HepG2 (cell line): ENCODE measurements around the gene TBC1D10B. TPM values are rescaled to one million over a fixed set of nuclear protein-coding genes. Genes with fewer than 3 reads are reported as not detected.

Experiments used
- ATAC-seq: fragments of 200-7000 bp; cut with Tn5 transposase; 3 replicates; pipeline ENCODE4 v1.9.1; 2020; ENCODE audit warnings: mild to moderate bottlenecking, moderate library complexity
- BruUV-seq: library from RNA; stranded (reverse); fragments of 400-500 nt; replicated peaks from 2 replicates; lab custom pipeline; 2021; lab: Mats Ljungman, UMichigan
- CTCF ChIA-PET: fragments of 300-600 bp; formaldehyde crosslinking; extraction: SDS; loops from one replicate; lab custom pipeline; 2021; ENCODE audit warnings: low total read pairs, inconsistent platforms, low intra/inter-chr PET ratio; lab: Yijun Ruan, JAX
- POLR2A ChIA-PET: fragments of 350-600 bp; sonication (Branson Sonifier 250); formaldehyde crosslinking; loops from one replicate; lab custom pipeline; 2020; ENCODE audit warnings: antibody characterized with exemption, inconsistent platforms; lab: Yijun Ruan, JAX
- DNase-seq: peaks from one replicate; pipeline ENCODE4 v3.0.0-alpha.2; 2015; ENCODE audit warnings: low spot score
- FAIRE-seq: peaks from 3 replicates; lab custom pipeline; 2011; peaks lifted over from hg19 to GRCh38; lab: Jason Lieb, UNC
- H2AFZ ChIP-seq: one replicate; pipeline ENCODE4 v1.6.1; 2011; ENCODE audit warnings: low read length, inconsistent platforms
- H3K27ac ChIP-seq: fragments of 300-600 bp; 3 replicates; pipeline ENCODE4 v1.8.0; 2011; ENCODE audit warnings: mixed run types, mild to moderate bottlenecking, mixed read lengths, low read length, inconsistent platforms; ENCODE audit not compliant: insufficient read depth; ENCODE audit errors: extremely low read length
- H3K27me3 ChIP-seq, 2 experiments: fragments of 200-600 bp in 1 of 2; 2 replicates in 1 of 2; 3 replicates in 1 of 2; pipeline versions ENCODE4 v1.6.0 to v1.8.0; 2011; ENCODE audit warnings: low read length in 2 of 2, mild to moderate bottlenecking in 2 of 2, moderate library complexity in 2 of 2, inconsistent platforms in 1 of 2; ENCODE audit not compliant: insufficient read depth in 2 of 2, control insufficient read depth in 1 of 2
- H3K36me3 ChIP-seq, 2 experiments: fragments of 200-600 bp in 1 of 2; replicated peaks in 1 of 2; 2 replicates in 1 of 2; 3 replicates in 1 of 2; pipeline versions ENCODE4 v1.5.1 to v1.8.0; 2011; ENCODE audit warnings: low read length in 2 of 2, inconsistent platforms in 1 of 2; ENCODE audit not compliant: insufficient read depth in 2 of 2, control insufficient read depth in 1 of 2
- H3K4me1 ChIP-seq: 2 replicates; pipeline ENCODE4 v1.5.1; 2012; ENCODE audit warnings: low read length, inconsistent platforms; ENCODE audit not compliant: insufficient read depth
- H3K4me2 ChIP-seq: 2 replicates; pipeline ENCODE4 v1.6.0; 2011; ENCODE audit warnings: low read depth, low read length, inconsistent platforms
- H3K4me3 ChIP-seq, 3 experiments: fragments of 200-600 bp in 1 of 3; sonication (generic), shearing (Covaris generic) in 1 of 3; replicated peaks in 1 of 3; 2 replicates each; pipeline ENCODE4 v1.5.1; 2011 to 2016; ENCODE audit warnings: low read length in 3 of 3, inconsistent platforms in 2 of 3, low read depth in 2 of 3, mild to moderate bottlenecking in 2 of 3, control low read depth in 1 of 3, mixed read lengths in 1 of 3; ENCODE audit not compliant: insufficient read depth in 1 of 3
- H3K79me2 ChIP-seq: one replicate; pipeline ENCODE4 v1.6.1; 2011; ENCODE audit warnings: low read length, inconsistent platforms; ENCODE audit not compliant: insufficient read depth
- H3K9ac ChIP-seq: 2 replicates; pipeline ENCODE4 v1.6.0; 2011; ENCODE audit warnings: mild to moderate bottlenecking, low read depth, low read length, inconsistent platforms; ENCODE audit not compliant: insufficient read depth
- H3K9me3 ChIP-seq: 2 replicates; pipeline ENCODE4 v1.5.1; 2012; ENCODE audit warnings: mild to moderate bottlenecking, low read length
- H4K20me1 ChIP-seq: 2 replicates; pipeline ENCODE4 v1.6.0; 2011; ENCODE audit warnings: inconsistent platforms, mild to moderate bottlenecking, low read length, moderate library complexity; ENCODE audit not compliant: insufficient read depth
- GABPA ChIP-seq, 2 experiments: IDR thresholded peaks; 2 replicates each; pipeline ENCODE4 v1.6.1; 2011 to 2016; ENCODE audit warnings: low read depth in 2 of 2, low read length in 1 of 2, missing biosample characterization in 1 of 2, missing genetic modification characterization in 1 of 2
- KDM5B ChIP-seq: sonication (generic); formaldehyde crosslinking; IDR thresholded peaks from 2 replicates; pipeline ENCODE4 v1.4.0; 2020; ENCODE audit warnings: missing genetic modification reagents, mild to moderate bottlenecking, borderline replicate concordance
- MEF2D ChIP-seq: sonication (generic); formaldehyde crosslinking; IDR thresholded peaks from 2 replicates; pipeline ENCODE4 v1.5.1; 2020; ENCODE audit warnings: mild to moderate bottlenecking, missing genetic modification reagents
- ZBTB39 ChIP-seq: sonication (generic); formaldehyde crosslinking; IDR thresholded peaks from 2 replicates; pipeline ENCODE4 v1.5.0; 2020; ENCODE audit warnings: missing genetic modification reagents
- WGBS: methylation state at CpG from one replicate; pipeline ENCODE4 v1.1.6; 2017; ENCODE audit warnings: low lambda C conversion rate; 5-methylcytosine and 5-hydroxymethylcytosine counted together
- in situ Hi-C: cut with HindIII; loops from 2 replicates; pipeline ENCODE4 v1.10.0; 2017; ENCODE audit warnings: low pct_unique_long_range_greater_than_20kb; ENCODE audit not compliant: extremely low pct_ligation_motif_present
- intact Hi-C: fragments of 100-400 bp; cut with micrococcal nuclease; formaldehyde crosslinking; loops from one replicate; pipeline ENCODE4 v1.10.0; 2022; ENCODE audit not compliant: unreplicated experiment
- polyA plus RNA-seq, 8 experiments: library from polyadenylated mRNA; depleted of rRNA in 3 of 8; stranded (reverse) in 7 of 8; unstranded in 1 of 8; fragments of >200 nt; fragmentation: Illumina TruSeq in 4 of 8; extraction: Trizol in 4 of 8; gene quantifications; 2 replicates each; pipeline versions ENCODE4 v1.2.1 to v1.2.3, GENCODE V29; 2011 to 2016; ENCODE audit warnings: low read depth in 4 of 8, missing spikeins in 1 of 8, mixed read lengths in 1 of 8; ENCODE audit not compliant: insufficient read depth in 1 of 8
- total RNA-seq, 5 experiments: library from RNA; depleted of rRNA; stranded (reverse); fragments of >200 nt; fragmentation: Illumina TruSeq; extraction: Trizol; gene quantifications; 2 replicates each; pipeline ENCODE4 v1.2.3, GENCODE V29; 2016; ENCODE audit warnings: low read depth in 1 of 5
- TF ChIP-seq, protein P1 (sequence below): IDR thresholded peaks from 2 replicates; pipeline ENCODE4 v1.6.1; 2016; ENCODE audit warnings: low read depth, control low read depth
- TF ChIP-seq, protein P2 (sequence below): IDR thresholded peaks from 2 replicates; pipeline ENCODE4 v1.6.1; 2016; ENCODE audit warnings: low read depth, missing genetic modification reagents, missing compliant biosample characterization
- TF ChIP-seq, protein P3 (sequence below): sonication (generic); formaldehyde crosslinking; IDR thresholded peaks from 2 replicates; pipeline ENCODE4 v1.8.0; 2022; ENCODE audit warnings: mild to moderate bottlenecking, missing genetic modification reagents, borderline replicate concordance
- TF ChIP-seq, protein P4 (sequence below): sonication (generic); formaldehyde crosslinking; IDR thresholded peaks from 2 replicates; pipeline ENCODE4 v1.5.1; 2020; ENCODE audit warnings: missing genetic modification reagents, mild to moderate bottlenecking, borderline replicate concordance

Gene TBC1D10B
- total and polyA plus RNA-seq, 2 of the 13 experiments (the other 11 are each of a cell fraction or from before 2014, with no cell fraction given), result 15.7 to 24.8 TPM

DNA sequence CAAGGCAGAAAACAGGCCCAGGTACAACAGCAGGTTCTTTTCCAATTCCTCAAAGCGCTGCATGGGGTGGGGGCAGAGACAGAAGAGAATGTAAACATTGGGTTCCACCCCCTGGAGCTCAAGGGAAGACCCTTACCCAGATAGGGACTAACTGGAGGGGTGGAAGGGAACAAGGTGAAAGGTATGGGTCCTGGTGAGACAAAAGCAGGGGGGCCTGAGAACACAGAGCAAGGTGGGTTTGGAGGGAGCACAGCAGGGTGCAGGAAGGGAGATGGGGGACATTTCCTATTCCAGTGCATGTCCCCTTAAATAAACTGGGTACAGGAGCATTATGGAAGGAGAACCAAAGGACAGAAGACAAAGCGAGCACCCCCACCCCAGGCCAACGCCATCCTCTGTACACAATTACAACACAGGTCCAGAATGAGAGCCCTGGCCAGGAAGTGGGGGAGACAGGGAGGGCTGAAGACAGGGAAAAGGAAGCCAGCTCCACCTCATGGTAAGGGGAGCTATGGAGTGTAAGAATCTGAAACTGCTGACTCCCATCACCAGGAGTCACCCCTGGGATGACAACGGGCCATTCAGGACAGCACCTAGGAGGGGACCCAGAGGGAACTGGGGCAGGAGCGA is 13.1 kb downstream of the TBC1D10B start:
- FAIRE-seq (peak; percentile 44), DNase-seq (peak; percentile 36), ATAC-seq (no peak)
- Histone ChIP-seq H3K27ac (peak overlapping the region; percentile 92), H3K9ac (no peak overlapping the region; the same call in none of the 2 replicates), H3K36me3 (peaks cover 11 to 42% of the 10 kb centered on the region in 2 experiments), H2AFZ (no peak overlapping the region), H3K4me3 (no peak overlapping the region), H3K79me2 (peaks cover 23% of the 10 kb centered on the region), H3K27me3 (no peaks in the 10 kb centered on the region; a peak in 1 of 5 replicates), H3K9me3 (no peaks in the 10 kb centered on the region), H3K4me1 (peaks cover 50% of the 10 kb centered on the region), H4K20me1 (no peaks in the 10 kb centered on the region), H3K4me2 (peak overlapping the region; percentile 95; the same call in 1 of the 2 replicates)
- POLR2A ChIA-PET, result interaction anchor here (0.8 to 6.7 kb wide), 9 partner anchors 8 to 73 kb away, joined by 3 to 94 read pairs (median 5); partner anchors contain the start of genes DCTPP1, TBC1D10B, ZNF48 and ZNF771
- no TSS peak for BruUV-seq
- WGBS, result 76% methylated on average over 5 of the region's 5 CpGs
- intact Hi-C loops (no loop called here), in situ Hi-C loops (loop anchor here (10.0 kb wide), 1 partner anchor 258 kb away; the partner anchor contains the start of gene ZNF689)
- CTCF ChIA-PET, result no interaction called here
- TF ChIP-seq, protein P1, sequence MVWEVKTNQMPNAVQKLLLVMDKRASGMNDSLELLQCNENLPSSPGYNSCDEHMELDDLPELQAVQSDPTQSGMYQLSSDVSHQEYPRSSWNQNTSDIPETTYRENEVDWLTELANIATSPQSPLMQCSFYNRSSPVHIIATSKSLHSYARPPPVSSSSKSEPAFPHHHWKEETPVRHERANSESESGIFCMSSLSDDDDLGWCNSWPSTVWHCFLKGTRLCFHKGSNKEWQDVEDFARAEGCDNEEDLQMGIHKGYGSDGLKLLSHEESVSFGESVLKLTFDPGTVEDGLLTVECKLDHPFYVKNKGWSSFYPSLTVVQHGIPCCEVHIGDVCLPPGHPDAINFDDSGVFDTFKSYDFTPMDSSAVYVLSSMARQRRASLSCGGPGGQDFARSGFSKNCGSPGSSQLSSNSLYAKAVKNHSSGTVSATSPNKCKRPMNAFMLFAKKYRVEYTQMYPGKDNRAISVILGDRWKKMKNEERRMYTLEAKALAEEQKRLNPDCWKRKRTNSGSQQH (CRISPR knock-in tag), result no peak
- TF ChIP-seq, protein P2, sequence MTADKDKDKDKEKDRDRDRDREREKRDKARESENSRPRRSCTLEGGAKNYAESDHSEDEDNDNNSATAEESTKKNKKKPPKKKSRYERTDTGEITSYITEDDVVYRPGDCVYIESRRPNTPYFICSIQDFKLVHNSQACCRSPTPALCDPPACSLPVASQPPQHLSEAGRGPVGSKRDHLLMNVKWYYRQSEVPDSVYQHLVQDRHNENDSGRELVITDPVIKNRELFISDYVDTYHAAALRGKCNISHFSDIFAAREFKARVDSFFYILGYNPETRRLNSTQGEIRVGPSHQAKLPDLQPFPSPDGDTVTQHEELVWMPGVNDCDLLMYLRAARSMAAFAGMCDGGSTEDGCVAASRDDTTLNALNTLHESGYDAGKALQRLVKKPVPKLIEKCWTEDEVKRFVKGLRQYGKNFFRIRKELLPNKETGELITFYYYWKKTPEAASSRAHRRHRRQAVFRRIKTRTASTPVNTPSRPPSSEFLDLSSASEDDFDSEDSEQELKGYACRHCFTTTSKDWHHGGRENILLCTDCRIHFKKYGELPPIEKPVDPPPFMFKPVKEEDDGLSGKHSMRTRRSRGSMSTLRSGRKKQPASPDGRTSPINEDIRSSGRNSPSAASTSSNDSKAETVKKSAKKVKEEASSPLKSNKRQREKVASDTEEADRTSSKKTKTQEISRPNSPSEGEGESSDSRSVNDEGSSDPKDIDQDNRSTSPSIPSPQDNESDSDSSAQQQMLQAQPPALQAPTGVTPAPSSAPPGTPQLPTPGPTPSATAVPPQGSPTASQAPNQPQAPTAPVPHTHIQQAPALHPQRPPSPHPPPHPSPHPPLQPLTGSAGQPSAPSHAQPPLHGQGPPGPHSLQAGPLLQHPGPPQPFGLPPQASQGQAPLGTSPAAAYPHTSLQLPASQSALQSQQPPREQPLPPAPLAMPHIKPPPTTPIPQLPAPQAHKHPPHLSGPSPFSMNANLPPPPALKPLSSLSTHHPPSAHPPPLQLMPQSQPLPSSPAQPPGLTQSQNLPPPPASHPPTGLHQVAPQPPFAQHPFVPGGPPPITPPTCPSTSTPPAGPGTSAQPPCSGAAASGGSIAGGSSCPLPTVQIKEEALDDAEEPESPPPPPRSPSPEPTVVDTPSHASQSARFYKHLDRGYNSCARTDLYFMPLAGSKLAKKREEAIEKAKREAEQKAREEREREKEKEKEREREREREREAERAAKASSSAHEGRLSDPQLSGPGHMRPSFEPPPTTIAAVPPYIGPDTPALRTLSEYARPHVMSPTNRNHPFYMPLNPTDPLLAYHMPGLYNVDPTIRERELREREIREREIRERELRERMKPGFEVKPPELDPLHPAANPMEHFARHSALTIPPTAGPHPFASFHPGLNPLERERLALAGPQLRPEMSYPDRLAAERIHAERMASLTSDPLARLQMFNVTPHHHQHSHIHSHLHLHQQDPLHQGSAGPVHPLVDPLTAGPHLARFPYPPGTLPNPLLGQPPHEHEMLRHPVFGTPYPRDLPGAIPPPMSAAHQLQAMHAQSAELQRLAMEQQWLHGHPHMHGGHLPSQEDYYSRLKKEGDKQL, result no peak
- TF ChIP-seq, protein P3, sequence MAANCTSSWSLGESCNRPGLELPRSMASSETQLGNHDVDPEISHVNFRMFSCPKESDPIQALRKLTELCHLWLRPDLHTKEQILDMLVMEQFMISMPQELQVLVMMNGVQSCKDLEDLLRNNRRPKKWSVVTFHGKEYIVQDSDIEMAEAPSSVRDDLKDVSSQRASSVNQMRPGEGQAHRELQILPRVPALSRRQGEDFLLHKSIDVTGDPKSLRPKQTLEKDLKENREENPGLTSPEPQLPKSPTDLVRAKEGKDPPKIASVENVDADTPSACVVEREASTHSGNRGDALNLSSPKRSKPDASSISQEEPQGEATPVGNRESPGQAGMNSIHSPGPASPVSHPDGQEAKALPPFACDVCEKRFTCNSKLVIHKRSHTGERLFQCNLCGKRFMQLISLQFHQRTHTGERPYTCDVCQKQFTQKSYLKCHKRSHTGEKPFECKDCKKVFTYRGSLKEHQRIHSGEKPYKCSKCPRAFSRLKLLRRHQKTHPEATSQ (CRISPR knock-in tag), result no peak
- TF ChIP-seq KDM5B (CRISPR knock-in tag) (no peak), GABPA (IDR thresholded peaks at IDR 0.05; ENCODE audit: low read depth, low read length) (no peak), GABPA (CRISPR knock-in tag; IDR thresholded peaks at IDR 0.05; ENCODE audit: low read depth) (0 out of 2 replicates have a peak, but pooled peaks have one; percentile 9), ZBTB39 (CRISPR knock-in tag) (no peak), MEF2D (CRISPR knock-in tag) (no peak)
- TF ChIP-seq, protein P4, sequence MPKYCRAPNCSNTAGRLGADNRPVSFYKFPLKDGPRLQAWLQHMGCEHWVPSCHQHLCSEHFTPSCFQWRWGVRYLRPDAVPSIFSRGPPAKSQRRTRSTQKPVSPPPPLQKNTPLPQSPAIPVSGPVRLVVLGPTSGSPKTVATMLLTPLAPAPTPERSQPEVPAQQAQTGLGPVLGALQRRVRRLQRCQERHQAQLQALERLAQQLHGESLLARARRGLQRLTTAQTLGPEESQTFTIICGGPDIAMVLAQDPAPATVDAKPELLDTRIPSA (CRISPR knock-in tag), result no peak
